ENCODE data around the gene COPS4.

DNA sequence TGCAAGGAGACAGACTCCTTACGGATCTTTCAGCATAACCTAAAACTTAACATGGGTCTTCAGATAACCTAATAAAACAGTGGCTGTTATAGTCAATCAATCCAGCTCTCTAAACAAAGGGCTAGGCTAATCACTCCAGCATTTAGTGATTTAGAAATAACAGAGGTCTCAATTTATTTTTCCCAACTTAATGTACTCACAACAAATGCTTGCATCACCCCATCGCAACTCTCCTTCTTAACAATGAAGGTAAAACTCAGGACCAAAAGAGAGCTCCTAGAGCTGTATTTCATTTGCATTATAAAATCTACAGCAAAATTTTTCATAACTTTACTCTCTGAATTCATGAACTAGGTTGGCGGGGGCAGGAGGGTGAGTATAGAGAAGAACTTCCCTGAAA, 25.5 kb upstream of the COPS4 start:
- TF ChIP-seq POLR2A (IDR thresholded peaks at IDR 0.05; ENCODE audit: low read depth, low read length) = no peak
- no peak for TF ChIP-seq POLR2AphosphoS5 (IDR thresholded peaks at IDR 0.05; ENCODE audit: low read depth, low read length)
- TF ChIP-seq TAF1 (IDR thresholded peaks at IDR 0.05; ENCODE audit: low read depth, low read length) = no peak
- no peak for TF ChIP-seq SPI1 (IDR thresholded peaks at IDR 0.05; ENCODE audit: low read depth, low read length)
- TF ChIP-seq PAX5 (IDR thresholded peaks at IDR 0.05; ENCODE audit: insufficient read depth, low read length, severe bottlenecking) = no peak
- no peak for TF ChIP-seq POU2F2 (IDR thresholded peaks at IDR 0.05; ENCODE audit: low read depth, low read length)

Measured in GM12891 (cell line).